Measurements from ENCODE around the gene CLCN7.
A peak's percentile ranks its signal among the peaks of the same experiment; 100 is the strongest.

The CLCN7 gene, protein sequence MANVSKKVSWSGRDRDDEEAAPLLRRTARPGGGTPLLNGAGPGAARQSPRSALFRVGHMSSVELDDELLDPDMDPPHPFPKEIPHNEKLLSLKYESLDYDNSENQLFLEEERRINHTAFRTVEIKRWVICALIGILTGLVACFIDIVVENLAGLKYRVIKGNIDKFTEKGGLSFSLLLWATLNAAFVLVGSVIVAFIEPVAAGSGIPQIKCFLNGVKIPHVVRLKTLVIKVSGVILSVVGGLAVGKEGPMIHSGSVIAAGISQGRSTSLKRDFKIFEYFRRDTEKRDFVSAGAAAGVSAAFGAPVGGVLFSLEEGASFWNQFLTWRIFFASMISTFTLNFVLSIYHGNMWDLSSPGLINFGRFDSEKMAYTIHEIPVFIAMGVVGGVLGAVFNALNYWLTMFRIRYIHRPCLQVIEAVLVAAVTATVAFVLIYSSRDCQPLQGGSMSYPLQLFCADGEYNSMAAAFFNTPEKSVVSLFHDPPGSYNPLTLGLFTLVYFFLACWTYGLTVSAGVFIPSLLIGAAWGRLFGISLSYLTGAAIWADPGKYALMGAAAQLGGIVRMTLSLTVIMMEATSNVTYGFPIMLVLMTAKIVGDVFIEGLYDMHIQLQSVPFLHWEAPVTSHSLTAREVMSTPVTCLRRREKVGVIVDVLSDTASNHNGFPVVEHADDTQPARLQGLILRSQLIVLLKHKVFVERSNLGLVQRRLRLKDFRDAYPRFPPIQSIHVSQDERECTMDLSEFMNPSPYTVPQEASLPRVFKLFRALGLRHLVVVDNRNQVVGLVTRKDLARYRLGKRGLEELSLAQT

DNA sequence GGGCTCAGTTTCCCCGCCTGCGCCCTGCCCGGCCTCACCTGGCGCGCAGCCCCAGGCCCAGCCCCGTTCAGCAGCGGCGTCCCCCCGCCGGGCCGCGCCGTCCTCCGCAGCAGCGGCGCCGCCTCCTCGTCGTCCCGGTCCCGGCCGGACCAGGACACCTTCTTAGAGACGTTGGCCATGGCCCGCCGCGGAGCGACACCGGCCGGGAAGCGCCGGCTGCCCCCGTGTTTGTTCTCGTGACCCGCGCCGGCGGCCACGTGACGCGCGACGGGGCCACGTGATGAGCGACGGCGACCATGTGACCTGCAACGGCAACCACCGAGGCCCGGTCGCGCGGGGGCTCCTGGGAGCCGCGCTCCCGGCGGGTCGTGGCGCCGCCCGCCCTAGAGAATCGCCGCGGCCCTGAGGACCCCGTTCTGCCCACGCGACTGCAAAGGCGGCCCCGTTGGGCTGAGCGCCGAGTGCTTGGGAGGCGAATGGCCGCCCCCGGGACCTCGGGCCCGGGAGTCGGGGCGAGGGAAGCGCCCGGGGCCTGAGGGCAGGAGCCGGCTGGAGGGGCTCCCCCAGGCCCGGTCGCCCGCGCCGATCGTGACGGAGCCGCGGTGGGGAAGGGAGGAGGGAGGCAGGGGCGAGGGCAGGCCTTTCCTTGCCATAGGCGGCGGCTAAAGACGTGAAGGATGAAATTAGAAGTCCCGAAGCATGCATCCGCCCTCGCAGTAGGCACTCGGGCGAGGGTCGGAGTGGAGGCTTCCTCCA lies at the start of gene CLCN7:
Gene CLCN7, minus strand, starts transcription at position 233 of the 756 bp plus-strand sequence. Its CDS starts 54 bp downstream, at position 179.
- peak; percentile 91 for DNase-seq

DNA sequence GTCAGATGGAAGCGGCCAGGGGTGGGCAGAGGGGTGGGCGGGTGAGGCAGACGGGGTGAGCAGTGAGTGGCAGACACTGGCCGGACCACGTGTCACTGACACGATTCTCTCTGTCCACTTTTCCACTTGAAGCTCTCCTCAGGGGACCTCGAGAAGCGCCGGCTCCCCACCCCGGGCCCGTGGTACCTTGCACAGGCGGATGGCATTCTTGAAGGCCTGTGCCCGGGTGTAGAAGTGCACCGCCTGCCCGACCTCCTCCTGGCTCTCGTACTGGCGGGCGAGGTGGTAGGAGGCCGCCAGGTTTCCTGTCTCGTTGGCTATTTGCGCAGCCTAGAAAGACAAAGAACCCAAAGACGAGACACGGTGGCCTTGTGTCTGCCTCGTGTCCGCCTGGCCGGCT lies 49.5 kb upstream of the CLCN7 start:
- DNase-seq = no peak

- DNase-seq = no peak
Observed at GRCh38 chr16:1523581-1524245, 48.9 kb upstream of the CLCN7 start.

- no peak for DNase-seq
Observed at GRCh38 chr16:1520461-1520860, 45.6 kb upstream of the CLCN7 start.

DNA sequence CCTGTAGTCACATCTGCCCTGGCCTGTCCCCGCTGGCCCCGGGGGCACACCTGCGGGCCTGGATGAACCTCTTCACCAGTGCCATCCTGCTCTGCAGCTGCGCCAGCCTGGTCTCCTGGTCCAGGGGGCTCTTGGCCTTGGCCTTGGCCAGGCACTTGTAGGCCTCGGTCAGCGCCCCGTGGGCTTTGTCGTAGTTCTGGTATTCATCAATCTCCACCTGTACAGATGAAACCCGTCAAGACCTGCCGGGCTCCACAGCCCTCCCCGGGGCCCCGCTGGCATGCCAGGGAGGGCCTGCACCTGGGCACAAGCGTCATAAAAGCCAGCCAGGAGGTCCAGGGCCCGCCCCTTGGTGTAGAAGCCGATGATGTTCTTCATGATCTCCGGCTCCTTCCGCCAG lies 45.0 kb upstream of the CLCN7 start:
- no peak for DNase-seq

GRCh38 chr16:1518626-1519135 lies 43.9 kb upstream of the CLCN7 start:
- no peak for DNase-seq

DNA sequence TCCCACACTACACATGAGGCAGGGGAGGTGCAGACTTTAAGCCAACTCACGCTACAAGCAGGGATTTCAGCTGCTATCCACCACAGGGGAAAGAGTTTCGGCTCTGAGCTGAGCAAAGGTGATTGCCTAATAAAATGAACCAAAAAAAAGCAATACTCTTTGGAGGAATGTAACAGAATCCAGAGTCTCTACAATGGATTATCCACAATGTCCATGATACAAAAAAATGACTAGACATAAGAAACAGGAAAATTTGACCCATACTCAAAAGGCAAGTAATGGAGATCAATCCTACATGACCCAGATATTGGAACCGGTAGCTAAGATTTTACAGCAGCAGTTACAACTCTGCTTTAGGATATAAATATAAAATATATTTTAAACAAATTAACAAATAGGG lies 39.7 kb upstream of the CLCN7 start:
- DNase-seq = no peak

GRCh38 chr16:1512774-1513173 lies 37.9 kb upstream of the CLCN7 start:
- no peak for DNase-seq

DNA sequence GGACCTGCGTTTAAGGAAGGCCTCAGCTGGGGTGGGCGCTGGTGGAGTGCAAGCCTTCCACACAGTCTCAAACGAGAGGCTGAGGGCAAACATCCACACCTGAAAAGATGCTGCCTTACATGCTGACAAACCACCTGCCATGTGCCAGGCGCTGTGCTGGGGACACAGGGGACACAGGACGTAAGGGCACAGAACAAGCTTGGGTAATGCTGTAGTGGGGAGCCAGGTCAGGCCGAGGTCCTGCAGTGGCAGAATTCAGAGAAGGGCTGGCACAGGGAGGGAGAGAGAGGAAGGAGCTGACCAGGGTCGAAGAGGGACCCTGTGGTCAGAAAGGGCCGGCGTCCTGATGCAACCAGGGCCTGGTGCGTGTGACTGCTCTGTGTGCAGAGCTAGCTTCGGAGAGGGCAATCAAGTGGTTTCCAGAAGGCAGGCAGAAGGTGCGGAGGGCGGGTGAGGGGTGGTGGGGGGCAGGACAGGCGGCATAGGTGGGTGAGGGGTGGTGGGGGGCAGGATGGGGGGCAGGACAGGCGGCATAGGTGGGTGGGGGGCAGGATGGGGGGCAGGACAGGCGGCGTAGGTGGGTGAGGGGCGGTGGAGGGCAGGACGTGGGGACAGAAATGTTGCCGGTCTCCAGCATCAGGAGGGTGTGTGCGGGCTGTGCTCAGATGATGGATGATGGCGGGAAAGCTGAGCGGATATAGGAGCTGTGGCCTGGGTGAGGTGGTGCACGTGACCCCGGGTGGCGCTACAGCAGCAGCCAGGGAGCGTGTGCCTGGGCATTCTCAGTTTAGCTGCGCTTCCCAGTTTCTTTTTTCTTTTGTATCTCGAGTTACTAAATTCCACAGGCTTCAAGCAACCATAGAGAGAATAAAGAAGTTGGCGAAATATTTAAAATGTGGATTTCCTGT lies 37.1 kb upstream of the CLCN7 start:
- no peak for DNase-seq

GRCh38 chr16:1510941-1511351 lies 36.1 kb upstream of the CLCN7 start:
- no peak for DNase-seq

GRCh38 chr16:1510272-1510671 lies 35.4 kb upstream of the CLCN7 start:
- DNase-seq = no peak

DNA sequence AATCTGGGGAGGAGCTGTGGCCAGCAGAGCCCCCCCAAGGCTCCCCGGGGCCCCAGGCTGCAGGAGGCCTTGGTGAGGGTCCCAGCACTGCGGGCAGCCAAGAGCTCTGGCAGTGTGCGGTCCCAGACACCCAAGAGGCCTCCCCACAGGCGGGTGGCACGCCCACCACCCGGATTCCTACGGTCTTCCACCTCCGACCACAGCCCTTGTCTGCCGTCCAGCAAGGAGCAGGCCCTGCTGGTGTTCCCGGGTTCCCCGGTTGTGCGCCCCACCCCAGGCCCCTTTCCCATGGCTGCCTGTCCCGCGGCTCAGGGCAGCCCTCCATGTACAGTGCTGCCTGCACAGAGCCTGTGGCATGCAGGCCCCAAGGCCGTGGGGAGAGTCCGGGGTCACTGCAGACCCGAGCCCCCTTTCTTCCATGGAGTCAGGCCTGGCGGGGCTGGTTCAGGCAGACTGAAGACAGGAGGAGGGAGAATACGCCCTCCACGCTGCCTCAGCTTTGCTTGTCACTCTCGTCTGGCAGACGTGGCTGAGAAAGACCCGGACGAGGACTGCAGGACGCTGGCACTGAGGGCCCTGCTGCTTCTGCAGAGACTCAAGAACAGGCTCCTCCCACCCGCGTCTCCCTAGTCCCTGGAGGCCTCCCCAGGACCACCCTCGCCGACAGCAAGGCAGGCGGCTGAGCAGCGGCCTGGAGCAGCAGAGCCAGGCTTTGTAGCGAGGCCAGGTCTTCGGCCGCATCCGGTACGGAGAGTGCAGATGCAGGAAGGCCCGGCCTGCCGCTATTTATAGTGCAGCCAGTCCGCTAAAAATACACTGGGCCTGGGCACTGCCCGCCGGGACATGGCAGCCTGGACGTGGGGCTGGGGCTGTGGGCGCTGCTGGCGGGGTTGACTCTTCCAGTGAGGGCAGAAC lies 34.7 kb upstream of the CLCN7 start:
- no peak for DNase-seq

GRCh38 chr16:1508494-1509187 lies 33.8 kb upstream of the CLCN7 start:
- no peak for DNase-seq

DNA sequence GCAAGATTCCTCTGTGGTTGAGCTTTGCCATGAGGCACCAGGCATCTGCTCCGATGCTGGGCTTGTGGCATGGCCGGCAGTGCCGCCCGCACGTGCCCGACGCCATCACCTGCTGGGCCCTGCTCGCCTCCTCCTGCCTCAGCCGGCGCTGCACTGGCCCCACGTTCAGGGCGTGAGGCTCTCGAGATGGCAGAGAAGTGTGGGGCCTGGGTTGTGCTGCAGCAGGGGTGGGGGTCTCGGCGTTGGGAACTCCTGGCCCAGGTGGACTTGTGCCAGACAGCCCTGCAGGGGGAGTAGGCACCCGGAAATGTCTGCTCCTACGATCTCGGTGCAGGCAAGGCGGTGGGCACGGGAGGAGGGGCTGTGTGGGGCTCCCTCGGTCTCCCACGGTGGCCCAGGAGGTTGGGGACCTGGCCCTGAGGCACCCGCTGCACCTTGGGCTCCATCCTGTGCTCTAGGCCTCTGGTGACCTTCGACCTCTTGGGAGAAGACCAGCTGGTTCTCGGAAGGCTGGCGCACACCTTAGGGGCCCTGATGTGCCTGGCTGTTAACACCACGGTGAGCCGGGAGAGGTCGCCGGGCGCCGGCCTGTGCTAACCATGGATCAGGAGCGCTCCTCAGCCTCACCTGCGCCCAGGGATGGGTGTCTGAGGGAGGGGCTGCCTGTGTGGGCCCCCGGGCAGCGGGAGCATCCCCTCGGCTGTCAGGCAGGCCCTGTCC lies 31.8 kb upstream of the CLCN7 start:
- no peak for DNase-seq

DNA sequence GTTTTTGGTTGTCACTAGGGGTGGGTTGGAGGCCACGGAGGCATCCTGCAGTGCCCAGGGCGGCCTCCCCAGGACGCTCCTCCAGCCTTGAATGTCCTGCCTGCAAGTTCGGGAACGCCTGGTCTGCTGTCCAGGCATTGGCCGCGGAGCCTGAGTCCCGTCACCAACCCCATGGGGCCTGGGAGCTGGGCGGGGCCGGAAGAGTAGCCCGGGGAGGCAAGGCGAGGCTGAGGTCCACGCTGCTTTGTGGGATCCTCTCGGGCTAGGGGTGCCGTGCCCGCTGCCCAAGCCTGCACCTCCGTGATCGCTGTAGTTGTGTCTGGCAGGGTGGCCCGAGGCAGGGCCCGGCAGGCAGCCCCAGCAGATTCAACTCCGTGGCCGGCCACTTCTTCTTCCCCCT lies 31.1 kb upstream of the CLCN7 start:
- no peak for DNase-seq

DNA sequence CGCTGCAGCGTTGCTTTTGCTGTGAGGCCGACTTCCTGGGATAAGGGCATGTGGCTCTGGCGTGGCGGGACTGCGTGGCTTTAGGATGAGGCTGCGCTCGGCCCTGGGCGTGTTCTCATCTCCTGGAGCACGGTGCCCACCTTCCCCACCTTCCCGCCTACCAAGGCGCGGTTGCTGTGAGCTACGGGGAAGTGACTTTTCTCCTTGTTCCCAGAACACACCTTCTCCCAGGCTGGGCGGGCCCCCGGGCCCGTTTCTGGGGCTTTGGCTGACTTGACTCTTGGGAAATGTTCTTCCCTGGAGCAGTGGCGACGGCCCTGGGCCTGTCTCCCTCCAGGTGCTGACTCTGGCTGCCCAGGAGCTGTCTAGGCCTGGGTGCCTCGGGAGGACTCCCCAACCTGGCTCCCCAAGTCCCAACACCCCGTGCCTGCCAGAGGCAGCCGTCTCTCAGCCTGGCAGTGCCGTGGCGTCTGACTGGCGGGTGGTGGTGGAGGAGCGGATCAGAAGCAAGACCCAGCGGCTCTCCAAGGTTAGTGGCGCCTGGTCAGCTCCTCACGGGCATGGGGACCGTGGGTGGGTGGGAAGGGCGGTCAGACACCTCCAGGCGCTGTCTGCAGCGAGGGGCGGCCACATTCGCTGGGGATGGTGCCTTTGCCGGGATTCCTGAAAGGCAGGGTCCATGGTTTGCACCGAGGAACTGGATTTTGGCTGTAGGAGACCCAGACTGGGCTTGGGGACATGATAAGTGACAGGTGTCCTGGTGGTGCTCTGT lies 30.4 kb upstream of the CLCN7 start:
- DNase-seq = no peak

DNA sequence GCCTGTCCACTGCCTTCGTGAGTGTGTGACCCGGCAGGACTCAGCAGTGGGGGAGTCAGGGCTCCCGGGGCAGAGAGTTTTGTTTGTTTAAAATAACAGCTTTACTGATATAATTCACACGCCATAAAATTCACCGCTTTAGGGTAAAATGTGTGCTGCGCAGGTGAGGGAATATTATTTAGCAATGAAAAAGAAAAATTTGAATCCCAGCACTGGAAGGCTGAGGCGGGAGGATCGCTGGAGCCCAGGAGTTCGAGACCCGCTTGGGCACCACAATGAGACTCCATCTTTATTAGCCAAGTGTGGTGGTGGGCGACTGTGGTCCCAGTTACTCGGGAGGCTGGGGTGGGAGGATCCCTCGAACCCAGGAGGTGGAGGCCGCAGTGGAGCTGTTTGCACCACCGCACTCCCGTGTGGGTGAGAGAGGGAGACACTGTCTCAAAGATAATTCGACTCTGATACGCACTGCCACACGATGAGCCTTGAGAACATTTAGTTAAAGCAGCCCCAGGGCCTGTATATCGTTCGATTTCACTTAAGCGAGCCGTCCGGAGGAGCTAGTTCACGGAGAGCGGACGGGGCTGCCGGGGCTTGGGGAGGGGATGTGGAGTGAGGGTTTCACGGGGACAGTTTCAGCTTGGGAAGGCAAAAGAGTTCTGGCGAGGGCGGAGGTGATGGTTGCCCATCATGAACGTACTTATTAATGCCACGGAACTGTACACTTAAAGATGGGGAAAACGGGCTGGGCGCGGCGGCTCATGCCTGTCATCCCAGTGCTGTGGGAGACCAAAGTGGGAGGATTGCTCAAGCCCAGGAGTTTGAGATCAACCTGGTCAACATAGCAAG lies 28.5 kb upstream of the CLCN7 start:
- DNase-seq = no peak

Data from hematopoietic multipotent progenitor cell treated with erythropoietin and hydrocortisone succinate and interleukin-3 and kit ligand, for 6 days (in vitro differentiated cells).